ENCODE data around the gene TM2D3.

DNA sequence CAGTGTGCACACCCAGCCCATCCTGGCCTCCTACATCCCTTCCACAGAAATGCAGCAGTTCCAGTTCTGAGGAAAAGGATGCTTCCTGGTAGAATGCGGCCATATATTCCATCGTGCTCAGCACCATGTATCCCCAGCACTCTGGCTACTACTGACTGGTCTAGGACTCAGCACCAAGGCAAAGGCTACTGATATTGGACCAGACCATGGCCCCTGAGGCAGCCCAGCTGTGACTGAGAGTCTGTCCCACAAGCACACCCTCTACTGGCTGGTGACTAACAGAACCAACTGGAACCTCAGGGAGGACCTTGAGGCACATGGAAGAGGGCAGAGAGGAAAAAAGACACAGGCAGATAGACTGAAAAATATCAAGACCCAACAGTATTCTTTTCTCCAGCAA is 42.1 kb upstream of the TM2D3 start:
- TF ChIP-seq TCF4 (CRISPR knock-in tag; IDR thresholded peaks at IDR 0.05; ENCODE audit: borderline replicate concordance) (no peak), ZNF70 (CRISPR knock-in tag; IDR thresholded peaks at IDR 0.05) (no peak), ARNTL (CRISPR knock-in tag; IDR thresholded peaks at IDR 0.05; ENCODE audit: borderline replicate concordance, low read depth) (no peak), ZNF565 (CRISPR knock-in tag; conservative IDR thresholded peaks at IDR 0.05; ENCODE audit: low read depth) (no peak)
- TF ChIP-seq, protein P1, sequence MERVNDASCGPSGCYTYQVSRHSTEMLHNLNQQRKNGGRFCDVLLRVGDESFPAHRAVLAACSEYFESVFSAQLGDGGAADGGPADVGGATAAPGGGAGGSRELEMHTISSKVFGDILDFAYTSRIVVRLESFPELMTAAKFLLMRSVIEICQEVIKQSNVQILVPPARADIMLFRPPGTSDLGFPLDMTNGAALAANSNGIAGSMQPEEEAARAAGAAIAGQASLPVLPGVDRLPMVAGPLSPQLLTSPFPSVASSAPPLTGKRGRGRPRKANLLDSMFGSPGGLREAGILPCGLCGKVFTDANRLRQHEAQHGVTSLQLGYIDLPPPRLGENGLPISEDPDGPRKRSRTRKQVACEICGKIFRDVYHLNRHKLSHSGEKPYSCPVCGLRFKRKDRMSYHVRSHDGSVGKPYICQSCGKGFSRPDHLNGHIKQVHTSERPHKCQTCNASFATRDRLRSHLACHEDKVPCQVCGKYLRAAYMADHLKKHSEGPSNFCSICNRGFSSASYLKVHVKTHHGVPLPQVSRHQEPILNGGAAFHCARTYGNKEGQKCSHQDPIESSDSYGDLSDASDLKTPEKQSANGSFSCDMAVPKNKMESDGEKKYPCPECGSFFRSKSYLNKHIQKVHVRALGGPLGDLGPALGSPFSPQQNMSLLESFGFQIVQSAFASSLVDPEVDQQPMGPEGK (CRISPR knock-in tag; IDR thresholded peaks at IDR 0.05; ENCODE audit: borderline replicate concordance), result no peak
- TF ChIP-seq, protein P2, sequence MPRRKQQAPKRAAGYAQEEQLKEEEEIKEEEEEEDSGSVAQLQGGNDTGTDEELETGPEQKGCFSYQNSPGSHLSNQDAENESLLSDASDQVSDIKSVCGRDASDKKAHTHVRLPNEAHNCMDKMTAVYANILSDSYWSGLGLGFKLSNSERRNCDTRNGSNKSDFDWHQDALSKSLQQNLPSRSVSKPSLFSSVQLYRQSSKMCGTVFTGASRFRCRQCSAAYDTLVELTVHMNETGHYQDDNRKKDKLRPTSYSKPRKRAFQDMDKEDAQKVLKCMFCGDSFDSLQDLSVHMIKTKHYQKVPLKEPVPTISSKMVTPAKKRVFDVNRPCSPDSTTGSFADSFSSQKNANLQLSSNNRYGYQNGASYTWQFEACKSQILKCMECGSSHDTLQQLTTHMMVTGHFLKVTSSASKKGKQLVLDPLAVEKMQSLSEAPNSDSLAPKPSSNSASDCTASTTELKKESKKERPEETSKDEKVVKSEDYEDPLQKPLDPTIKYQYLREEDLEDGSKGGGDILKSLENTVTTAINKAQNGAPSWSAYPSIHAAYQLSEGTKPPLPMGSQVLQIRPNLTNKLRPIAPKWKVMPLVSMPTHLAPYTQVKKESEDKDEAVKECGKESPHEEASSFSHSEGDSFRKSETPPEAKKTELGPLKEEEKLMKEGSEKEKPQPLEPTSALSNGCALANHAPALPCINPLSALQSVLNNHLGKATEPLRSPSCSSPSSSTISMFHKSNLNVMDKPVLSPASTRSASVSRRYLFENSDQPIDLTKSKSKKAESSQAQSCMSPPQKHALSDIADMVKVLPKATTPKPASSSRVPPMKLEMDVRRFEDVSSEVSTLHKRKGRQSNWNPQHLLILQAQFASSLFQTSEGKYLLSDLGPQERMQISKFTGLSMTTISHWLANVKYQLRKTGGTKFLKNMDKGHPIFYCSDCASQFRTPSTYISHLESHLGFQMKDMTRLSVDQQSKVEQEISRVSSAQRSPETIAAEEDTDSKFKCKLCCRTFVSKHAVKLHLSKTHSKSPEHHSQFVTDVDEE (CRISPR knock-in tag; IDR thresholded peaks at IDR 0.05), result no peak
